ENCODE results near the gene TIGAR. TPM values are rescaled to one million over a fixed set of nuclear protein-coding genes. Genes with fewer than 3 reads are reported as not detected.

Gene TIGAR, protein sequence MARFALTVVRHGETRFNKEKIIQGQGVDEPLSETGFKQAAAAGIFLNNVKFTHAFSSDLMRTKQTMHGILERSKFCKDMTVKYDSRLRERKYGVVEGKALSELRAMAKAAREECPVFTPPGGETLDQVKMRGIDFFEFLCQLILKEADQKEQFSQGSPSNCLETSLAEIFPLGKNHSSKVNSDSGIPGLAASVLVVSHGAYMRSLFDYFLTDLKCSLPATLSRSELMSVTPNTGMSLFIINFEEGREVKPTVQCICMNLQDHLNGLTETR
- polyA plus RNA-seq (2011; rRNA removed), result 6.0 and 15.7 TPM in 2 replicates
- 2.8 and 5.1 TPM in 2 replicates for polyA minus RNA-seq (2011; rRNA and poly(A)+ RNA removed)

DNA sequence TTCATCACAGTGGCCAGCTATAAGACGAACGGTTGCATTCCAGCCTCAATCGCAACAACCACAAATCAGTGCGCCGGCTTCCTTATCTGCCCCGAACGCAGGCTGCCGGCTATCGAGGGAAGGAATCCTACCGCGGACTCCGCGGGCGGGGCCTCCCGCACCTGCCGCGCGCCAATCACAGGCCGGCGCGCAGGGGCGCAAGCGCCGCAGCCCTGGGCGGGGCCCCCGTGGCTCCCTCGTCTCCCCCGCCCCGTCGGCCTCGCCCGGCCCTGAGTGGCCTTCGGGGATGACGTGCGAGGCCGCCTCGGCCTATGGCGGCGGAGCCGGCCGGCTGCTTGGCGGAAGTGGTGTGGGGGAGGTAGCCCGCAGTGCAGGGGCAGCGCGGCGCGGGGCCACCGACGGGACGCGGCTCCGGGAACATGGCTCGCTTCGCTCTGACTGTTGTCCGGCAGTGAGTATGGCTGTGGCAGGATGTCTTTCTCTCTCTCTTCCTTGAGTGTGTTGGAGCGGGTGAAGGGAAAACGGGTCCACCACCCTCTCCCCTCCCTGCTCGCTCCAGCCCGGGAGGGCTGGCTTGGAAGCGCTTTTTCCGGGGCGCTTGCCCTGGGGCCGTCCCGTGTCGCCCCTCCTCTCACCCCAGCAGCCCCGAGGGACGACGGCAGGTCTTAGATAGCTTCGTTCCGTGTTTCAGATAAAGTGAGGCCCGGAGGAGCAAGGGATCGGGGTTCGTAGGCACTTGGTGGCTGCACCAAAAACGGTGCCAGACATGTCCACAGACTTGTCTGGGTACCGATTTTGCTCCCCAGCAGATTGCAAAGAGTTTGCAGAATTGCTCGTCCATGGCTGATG is at the start of gene TIGAR:
Gene TIGAR, plus strand, starts transcription at position 361 of the 849 bp plus-strand sequence. Its CDS starts 59 bp downstream, at position 420.
- ChIA-PET POLR2A (no interaction called here), CTCF (interaction anchor here (0.6 to 1.9 kb wide), 3 partner anchors 13 to 44 kb away, joined by 3 to 7 read pairs (median 4); no protein-coding TSS in a partner anchor)
- H3K36me3 ChIP-seq (ENCODE audit: control insufficient read depth, insufficient read depth, low read length), result peaks cover 2% of the 10 kb centered on the region; the same call in 1 of the 2 replicates
- TF ChIP-seq, protein P1, sequence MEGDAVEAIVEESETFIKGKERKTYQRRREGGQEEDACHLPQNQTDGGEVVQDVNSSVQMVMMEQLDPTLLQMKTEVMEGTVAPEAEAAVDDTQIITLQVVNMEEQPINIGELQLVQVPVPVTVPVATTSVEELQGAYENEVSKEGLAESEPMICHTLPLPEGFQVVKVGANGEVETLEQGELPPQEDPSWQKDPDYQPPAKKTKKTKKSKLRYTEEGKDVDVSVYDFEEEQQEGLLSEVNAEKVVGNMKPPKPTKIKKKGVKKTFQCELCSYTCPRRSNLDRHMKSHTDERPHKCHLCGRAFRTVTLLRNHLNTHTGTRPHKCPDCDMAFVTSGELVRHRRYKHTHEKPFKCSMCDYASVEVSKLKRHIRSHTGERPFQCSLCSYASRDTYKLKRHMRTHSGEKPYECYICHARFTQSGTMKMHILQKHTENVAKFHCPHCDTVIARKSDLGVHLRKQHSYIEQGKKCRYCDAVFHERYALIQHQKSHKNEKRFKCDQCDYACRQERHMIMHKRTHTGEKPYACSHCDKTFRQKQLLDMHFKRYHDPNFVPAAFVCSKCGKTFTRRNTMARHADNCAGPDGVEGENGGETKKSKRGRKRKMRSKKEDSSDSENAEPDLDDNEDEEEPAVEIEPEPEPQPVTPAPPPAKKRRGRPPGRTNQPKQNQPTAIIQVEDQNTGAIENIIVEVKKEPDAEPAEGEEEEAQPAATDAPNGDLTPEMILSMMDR (IDR thresholded peaks at IDR 0.05; ENCODE audit: insufficient read depth, low read depth, low read length), result no peak
- DNase-seq (ENCODE audit: low read depth), result peak; percentile 69
- H3K4me3 ChIP-seq (ENCODE audit: low read depth, low read length), result peak within 1 kb of the TSS; percentile 64
- H3K27me3 ChIP-seq (ENCODE audit: control insufficient read depth, insufficient read depth, low read length), result no peaks in the 10 kb centered on the region

DNA sequence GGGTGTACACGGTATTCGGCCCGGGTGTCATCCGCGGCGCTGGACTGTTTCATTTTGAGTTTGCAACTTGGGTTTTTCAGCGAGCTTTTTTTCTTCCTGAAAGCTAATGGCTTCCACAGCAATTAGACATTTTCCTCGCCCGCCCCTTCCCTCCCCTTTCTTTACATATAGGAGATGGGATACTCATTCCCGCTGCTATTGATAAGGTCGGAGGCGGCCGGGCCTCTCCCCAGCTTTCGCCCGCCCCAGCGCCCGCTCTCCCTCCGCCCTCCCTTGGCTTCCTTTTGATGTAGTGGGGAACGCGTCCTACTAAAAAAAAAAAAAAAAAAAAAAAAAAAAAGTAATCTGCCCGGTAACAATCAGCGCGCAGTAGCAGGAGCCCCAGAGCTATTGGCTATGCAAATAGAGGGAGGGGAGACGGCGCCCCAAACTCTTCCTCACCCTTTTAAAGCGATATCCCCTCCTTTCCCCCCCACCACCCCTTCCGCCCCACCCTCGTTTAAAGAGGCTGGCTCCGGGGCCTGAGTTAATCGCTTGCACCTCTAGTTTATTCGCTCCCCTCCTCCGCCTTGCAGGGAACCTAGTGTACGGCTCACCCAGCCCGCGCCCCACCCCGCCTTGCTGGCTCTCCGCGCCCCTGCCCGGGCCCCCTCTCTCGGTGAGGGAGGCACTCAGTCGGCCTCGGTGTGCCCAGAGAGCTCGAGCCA is 49.1 kb upstream of the TIGAR start:
- peaks cover 70% of the 10 kb centered on the region for H3K27me3 ChIP-seq (ENCODE audit: control insufficient read depth, insufficient read depth, low read length)
- H3K36me3 ChIP-seq (ENCODE audit: control insufficient read depth, insufficient read depth, low read length), result no peaks in the 10 kb centered on the region
- H3K4me3 ChIP-seq (ENCODE audit: low read depth, low read length), result no peak overlapping the region
- TF ChIP-seq, protein P1 (IDR thresholded peaks at IDR 0.05; ENCODE audit: insufficient read depth, low read depth, low read length), result no peak
- ChIA-PET POLR2A (no interaction called here), CTCF (interaction anchor here (1.2 kb wide), 1 partner anchor 165 kb away, joined by 3 read pairs; no protein-coding TSS in a partner anchor)
- no peak for DNase-seq (ENCODE audit: low read depth)

DNA sequence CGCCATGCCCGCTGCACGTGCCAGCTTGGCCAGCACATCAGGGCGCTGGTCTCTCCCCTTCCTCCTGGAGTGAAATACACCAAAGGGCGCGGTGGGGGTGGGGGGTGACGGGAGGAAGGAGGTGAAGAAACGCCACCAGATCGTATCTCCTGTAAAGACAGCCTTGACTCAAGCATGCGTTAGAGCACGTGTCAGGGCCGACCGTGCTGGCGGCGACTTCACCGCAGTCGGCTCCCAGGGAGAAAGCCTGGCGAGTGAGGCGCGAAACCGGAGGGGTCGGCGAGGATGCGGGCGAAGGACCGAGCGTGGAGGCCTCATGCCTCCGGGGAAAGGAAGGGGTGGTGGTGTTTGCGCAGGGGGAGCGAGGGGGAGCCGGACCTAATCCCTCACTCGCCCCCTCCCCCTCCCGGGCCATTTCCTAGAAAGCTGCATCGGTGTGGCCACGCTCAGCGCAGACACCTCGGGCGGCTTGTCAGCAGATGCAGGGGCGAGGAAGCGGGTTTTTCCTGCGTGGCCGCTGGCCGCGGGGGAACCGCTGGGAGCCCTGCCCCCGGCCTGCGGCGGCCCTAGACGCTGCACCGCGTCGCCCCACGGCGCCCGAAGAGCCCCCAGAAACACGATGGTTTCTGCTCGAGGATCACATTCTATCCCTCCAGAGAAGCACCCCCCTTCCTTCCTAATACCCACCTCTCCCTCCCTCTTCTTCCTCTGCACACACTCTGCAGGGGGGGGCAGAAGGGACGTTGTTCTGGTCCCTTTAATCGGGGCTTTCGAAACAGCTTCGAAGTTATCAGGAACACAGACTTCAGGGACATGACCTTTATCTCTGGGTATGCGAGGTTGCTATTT is 48.4 kb upstream of the TIGAR start:
- CTCF ChIA-PET, result interaction anchor here (1.8 kb wide), 1 partner anchor 387 kb away, joined by 10 read pairs; no protein-coding TSS in a partner anchor
- no peaks in the 10 kb centered on the region for H3K36me3 ChIP-seq (ENCODE audit: control insufficient read depth, insufficient read depth, low read length)
- POLR2A ChIA-PET, result interaction anchor here (0.6 kb wide), 1 partner anchor 76 kb away, joined by 3 read pairs; no protein-coding TSS in a partner anchor
- H3K27me3 ChIP-seq (ENCODE audit: control insufficient read depth, insufficient read depth, low read length), result peaks cover 67% of the 10 kb centered on the region
- H3K4me3 ChIP-seq (ENCODE audit: low read depth, low read length), result no peak overlapping the region
- no peak for DNase-seq (ENCODE audit: low read depth)
- TF ChIP-seq, protein P1 (IDR thresholded peaks at IDR 0.05; ENCODE audit: insufficient read depth, low read depth, low read length), result no peak

DNA sequence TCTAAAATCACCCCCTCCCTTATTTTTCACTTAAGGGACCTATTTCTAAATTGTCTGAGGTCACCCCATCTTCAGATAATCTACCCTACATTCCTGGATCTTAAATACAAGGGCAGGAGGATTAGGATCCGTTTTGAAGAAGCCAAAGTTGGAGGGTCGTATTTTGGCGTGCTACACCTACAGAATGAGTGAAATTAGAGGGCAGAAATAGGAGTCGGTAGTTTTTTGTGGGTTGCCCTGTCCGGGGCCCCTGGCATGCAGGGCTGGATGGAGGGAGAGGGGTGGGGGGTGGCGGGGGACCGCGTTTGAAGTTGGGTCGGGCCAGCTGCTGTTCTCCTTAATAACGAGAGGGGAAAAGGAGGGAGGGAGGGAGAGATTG is 47.8 kb upstream of the TIGAR start:
- ChIA-PET CTCF (interaction anchor here (1.8 kb wide), 1 partner anchor 388 kb away, joined by 10 read pairs; no protein-coding TSS in a partner anchor), POLR2A (interaction anchor here (0.6 kb wide), 1 partner anchor 76 kb away, joined by 3 read pairs; no protein-coding TSS in a partner anchor)
- no peak for DNase-seq (ENCODE audit: low read depth)
- H3K27me3 ChIP-seq (ENCODE audit: control insufficient read depth, insufficient read depth, low read length), result peaks cover 70% of the 10 kb centered on the region
- H3K36me3 ChIP-seq (ENCODE audit: control insufficient read depth, insufficient read depth, low read length), result no peaks in the 10 kb centered on the region
- TF ChIP-seq, protein P1 (IDR thresholded peaks at IDR 0.05; ENCODE audit: insufficient read depth, low read depth, low read length), result no peak
- H3K4me3 ChIP-seq (ENCODE audit: low read depth, low read length), result no peak overlapping the region
